Parathyroid adenoma (tissue), 2 donors: ENCODE measurements around the gene LENG9.
"Not testable (repeated sequence)": the region's sequence is repeated elsewhere in the genome, so short reads cannot be mapped to it uniquely, and the experiment has no call there.

ENCODE experiments used
- H2AFZ ChIP-seq: fragments of 300-600 bp; sonication (generic); one replicate; pipeline ENCODE4 v1.7.0; 2017; ENCODE audit warnings: antibody characterized with exemption, mild to moderate bottlenecking
- H3K27ac ChIP-seq: fragments of 300-600 bp; sonication (generic); one replicate; pipeline ENCODE4 v1.7.0; 2017
- H3K27me3 ChIP-seq: fragments of 300-600 bp; sonication (generic); one replicate; pipeline ENCODE4 v1.7.0; 2017; ENCODE audit warnings: low read length; ENCODE audit not compliant: control insufficient read depth, insufficient read depth
- H3K36me3 ChIP-seq: fragments of 300-600 bp; sonication (generic); one replicate; pipeline ENCODE4 v1.7.0; 2017; ENCODE audit warnings: low read length; ENCODE audit not compliant: control insufficient read depth, insufficient read depth
- H3K4me1 ChIP-seq: fragments of 300-600 bp; sonication (generic); one replicate; pipeline ENCODE4 v1.7.0; 2017; ENCODE audit warnings: control low read depth
- H3K4me2 ChIP-seq: fragments of 300-600 bp; sonication (generic); one replicate; pipeline ENCODE4 v1.7.0; 2017; ENCODE audit warnings: low read length
- H3K4me3 ChIP-seq: fragments of 300-600 bp; sonication (generic); one replicate; pipeline ENCODE4 v1.7.0; 2017; ENCODE audit warnings: low read depth, low read length
- H3K79me2 ChIP-seq: fragments of 300-600 bp; sonication (generic); one replicate; pipeline ENCODE4 v1.7.0; 2017; ENCODE audit warnings: control low read depth
- H3K9ac ChIP-seq: fragments of 300-600 bp; sonication (generic); one replicate; pipeline ENCODE4 v1.7.0; 2017; ENCODE audit warnings: mild to moderate bottlenecking
- H3K9me3 ChIP-seq: fragments of 300-600 bp; sonication (generic); one replicate; pipeline ENCODE4 v1.7.0; 2017; ENCODE audit warnings: low read length; ENCODE audit not compliant: control insufficient read depth
- TF ChIP-seq, protein P1 (sequence below): fragments of 300-600 bp; sonication (generic); IDR thresholded peaks from one replicate; pipeline ENCODE4 v1.7.0; 2017; ENCODE audit warnings: antibody characterized with exemption, mild to moderate bottlenecking
- donor health status: primary hyperparathyroidism.

LENG9 gene

GRCh38 chr19:54502518-54503048, 39.0 kb upstream of the LENG9 start, which contains the start of gene LAIR2:
Gene LAIR2 (plus strand): TSS chr19:54502831. CDS start chr19:54502919, 88 bp downstream.
- Histone ChIP-seq H3K27me3 (no peaks in the 10 kb centered on the region), H3K4me3 (no peak within 1 kb of the TSS), H3K79me2 (no peaks in the 10 kb centered on the region), H3K4me1 (no peaks in the 10 kb centered on the region), H3K4me2 (no peak within 1 kb of the TSS), H3K36me3 (no peaks in the 10 kb centered on the region), H3K9ac (no peak within 1 kb of the TSS), H2AFZ (no peak within 1 kb of the TSS), H3K9me3 (no peaks in the 10 kb centered on the region), H3K27ac (no peak within 1 kb of the TSS)
- TF ChIP-seq, protein P1, sequence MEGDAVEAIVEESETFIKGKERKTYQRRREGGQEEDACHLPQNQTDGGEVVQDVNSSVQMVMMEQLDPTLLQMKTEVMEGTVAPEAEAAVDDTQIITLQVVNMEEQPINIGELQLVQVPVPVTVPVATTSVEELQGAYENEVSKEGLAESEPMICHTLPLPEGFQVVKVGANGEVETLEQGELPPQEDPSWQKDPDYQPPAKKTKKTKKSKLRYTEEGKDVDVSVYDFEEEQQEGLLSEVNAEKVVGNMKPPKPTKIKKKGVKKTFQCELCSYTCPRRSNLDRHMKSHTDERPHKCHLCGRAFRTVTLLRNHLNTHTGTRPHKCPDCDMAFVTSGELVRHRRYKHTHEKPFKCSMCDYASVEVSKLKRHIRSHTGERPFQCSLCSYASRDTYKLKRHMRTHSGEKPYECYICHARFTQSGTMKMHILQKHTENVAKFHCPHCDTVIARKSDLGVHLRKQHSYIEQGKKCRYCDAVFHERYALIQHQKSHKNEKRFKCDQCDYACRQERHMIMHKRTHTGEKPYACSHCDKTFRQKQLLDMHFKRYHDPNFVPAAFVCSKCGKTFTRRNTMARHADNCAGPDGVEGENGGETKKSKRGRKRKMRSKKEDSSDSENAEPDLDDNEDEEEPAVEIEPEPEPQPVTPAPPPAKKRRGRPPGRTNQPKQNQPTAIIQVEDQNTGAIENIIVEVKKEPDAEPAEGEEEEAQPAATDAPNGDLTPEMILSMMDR: no peak

- not testable (repeated sequence) for H3K36me3 ChIP-seq, H3K9me3 ChIP-seq, H2AFZ ChIP-seq, H3K9ac ChIP-seq, H3K4me2 ChIP-seq, H3K79me2 ChIP-seq, H3K27me3 ChIP-seq, H3K4me1 ChIP-seq, H3K4me3 ChIP-seq, H3K27ac ChIP-seq
These were observed 34.8 kb upstream of the LENG9 start for GRCh38 chr19:54498451-54498772.

- H3K27me3 ChIP-seq, H2AFZ ChIP-seq, H3K36me3 ChIP-seq, H3K9me3 ChIP-seq, H3K4me3 ChIP-seq, H3K9ac ChIP-seq, H3K27ac ChIP-seq, H3K4me1 ChIP-seq, H3K4me2 ChIP-seq, H3K79me2 ChIP-seq: not testable (repeated sequence)
These were observed 34.3 kb upstream of the LENG9 start for GRCh38 chr19:54497747-54498450.

- not testable (repeated sequence) for H3K9ac ChIP-seq, H3K4me1 ChIP-seq, H3K27me3 ChIP-seq, H3K27ac ChIP-seq, H3K4me2 ChIP-seq, H3K36me3 ChIP-seq, H3K4me3 ChIP-seq, H3K9me3 ChIP-seq, H3K79me2 ChIP-seq, H2AFZ ChIP-seq
These were observed 31.7 kb upstream of the LENG9 start for GRCh38 chr19:54495284-54495683.

- H3K27me3 ChIP-seq: no peaks in the 10 kb centered on the region
- H3K4me2 ChIP-seq: no peak overlapping the region
- no peak overlapping the region for H3K27ac ChIP-seq
- H3K9me3 ChIP-seq: no peaks in the 10 kb centered on the region
- TF ChIP-seq, protein P1: no peak
- H3K9ac ChIP-seq: no peak overlapping the region
- H2AFZ ChIP-seq: no peak overlapping the region
- H3K36me3 ChIP-seq: no peaks in the 10 kb centered on the region
- no peaks in the 10 kb centered on the region for H3K79me2 ChIP-seq
- H3K4me1 ChIP-seq: no peaks in the 10 kb centered on the region
- H3K4me3 ChIP-seq: no peak overlapping the region
These were observed 30.5 kb upstream of the LENG9 start for GRCh38 chr19:54493967-54494585.

GRCh38 chr19:54493056-54493455, 29.5 kb upstream of the LENG9 start:
- H3K9ac ChIP-seq, H3K4me1 ChIP-seq, H3K79me2 ChIP-seq, H3K9me3 ChIP-seq, H3K27ac ChIP-seq, H2AFZ ChIP-seq, H3K4me3 ChIP-seq, H3K4me2 ChIP-seq, H3K36me3 ChIP-seq, H3K27me3 ChIP-seq: not testable (repeated sequence)
